Neuronal stem cell (in vitro differentiated cells): ENCODE measurements around the gene RAF1.
A peak's percentile ranks its signal among the peaks of the same experiment; 100 is the strongest.

Experiments used
- DNase-seq: peaks from one replicate; pipeline ENCODE4 v3.0.0-alpha.2; 2013; ENCODE audit warnings: low spot score
- H2AFZ ChIP-seq: one replicate; pipeline ENCODE4 v1.6.1; 2013; ENCODE audit warnings: mild to moderate bottlenecking, low read length, inconsistent platforms
- H2AK5ac ChIP-seq: 2 replicates; pipeline ENCODE4 v1.6.1; 2013; ENCODE audit warnings: low read depth, mild to moderate bottlenecking, inconsistent platforms, low read length, moderate library complexity, mixed read lengths
- H2BK120ac ChIP-seq: 2 replicates; pipeline ENCODE4 v1.6.1; 2013; ENCODE audit warnings: low read depth, mild to moderate bottlenecking, inconsistent platforms, low read length, moderate library complexity, mixed read lengths
- H2BK12ac ChIP-seq: one replicate; pipeline ENCODE4 v1.6.1; 2013; ENCODE audit warnings: low read length, inconsistent platforms
- H2BK15ac ChIP-seq: 2 replicates; pipeline ENCODE4 v1.6.1; 2013; ENCODE audit warnings: mild to moderate bottlenecking, low read length, inconsistent platforms, mixed read lengths
- H2BK5ac ChIP-seq: one replicate; pipeline ENCODE4 v1.6.1; 2013; ENCODE audit warnings: inconsistent platforms, mild to moderate bottlenecking, low read length, moderate library complexity
- H3K14ac ChIP-seq: one replicate; pipeline ENCODE4 v1.6.1; 2013; ENCODE audit warnings: low read length, inconsistent platforms
- H3K18ac ChIP-seq: 2 replicates; pipeline ENCODE4 v1.6.1; 2013; ENCODE audit warnings: low read length, inconsistent platforms
- H3K23ac ChIP-seq: 2 replicates; pipeline ENCODE4 v1.6.1; 2013; ENCODE audit warnings: low read depth, mild to moderate bottlenecking, mixed read lengths, low read length, inconsistent platforms; ENCODE audit not compliant: poor library complexity
- H3K27ac ChIP-seq: replicated peaks from 3 replicates; pipeline ENCODE4 v1.5.1; 2013; ENCODE audit warnings: low read length, inconsistent platforms
- H3K27me3 ChIP-seq, 3 experiments: 2 replicates each; pipeline ENCODE4 v1.6.1; 2013; ENCODE audit warnings: low read length in 3 of 3, mild to moderate bottlenecking in 2 of 3, inconsistent platforms in 1 of 3, low read depth in 1 of 3, mixed read lengths in 1 of 3, moderate library complexity in 1 of 3; ENCODE audit not compliant: control insufficient read depth in 3 of 3, insufficient read depth in 3 of 3
- H3K36me3 ChIP-seq, 2 donors: replicated peaks in 1 of 2; 2 replicates each; pipeline ENCODE4 v1.6.1; 2013; ENCODE audit warnings: low read length in 2 of 2; ENCODE audit not compliant: control insufficient read depth in 2 of 2, insufficient read depth in 2 of 2
- H3K4ac ChIP-seq: 2 replicates; pipeline ENCODE4 v1.6.1; 2013; ENCODE audit warnings: inconsistent platforms, mild to moderate bottlenecking, low read length, moderate library complexity
- H3K4me1 ChIP-seq, 2 donors: 1 replicate in 1 of 2; 2 replicates in 1 of 2; pipeline ENCODE4 v1.6.1; 2013; ENCODE audit warnings: low read length in 2 of 2, low read depth in 1 of 2; ENCODE audit not compliant: control insufficient read depth in 2 of 2, insufficient read depth in 1 of 2
- H3K4me2 ChIP-seq: one replicate; pipeline ENCODE4 v1.6.1; 2013; ENCODE audit warnings: mild to moderate bottlenecking, low read length, inconsistent platforms; ENCODE audit not compliant: insufficient read depth, poor library complexity, severe bottlenecking
- H3K4me3 ChIP-seq, 2 donors: 2 replicates each; pipeline ENCODE4 v1.5.1; 2013; ENCODE audit warnings: low read length in 2 of 2, mild to moderate bottlenecking in 2 of 2, inconsistent platforms in 1 of 2, moderate library complexity in 1 of 2
- H3K79me1 ChIP-seq: one replicate; pipeline ENCODE4 v1.6.1; 2013; ENCODE audit warnings: low read depth, mild to moderate bottlenecking, inconsistent platforms, low read length, moderate library complexity
- H3K9ac ChIP-seq: one replicate; pipeline ENCODE4 v1.6.1; 2013; ENCODE audit warnings: mild to moderate bottlenecking, low read depth, low read length, inconsistent platforms; ENCODE audit not compliant: poor library complexity
- H3K9me3 ChIP-seq, 2 donors: replicated peaks in 1 of 2; 2 replicates each; pipeline versions ENCODE3 to v1.6.1; 2013; ENCODE audit warnings: low read length in 2 of 2, mild to moderate bottlenecking in 2 of 2, inconsistent platforms in 1 of 2, low read depth in 1 of 2, mixed read lengths in 1 of 2, moderate library complexity in 1 of 2; ENCODE audit not compliant: control insufficient read depth in 2 of 2, insufficient read depth in 1 of 2
- H4K8ac ChIP-seq: one replicate; pipeline ENCODE4 v1.6.1; 2013; ENCODE audit warnings: low read depth, mild to moderate bottlenecking, inconsistent platforms, low read length, moderate library complexity
- H4K91ac ChIP-seq: one replicate; pipeline ENCODE4 v1.6.1; 2013; ENCODE audit warnings: low read length, low read depth, mild to moderate bottlenecking, inconsistent platforms; ENCODE audit not compliant: poor library complexity
- WGBS, 2 donors: extraction: QIAGEN DNeasy Blood & Tissue Kit; methylation state at CpG; one replicate each; pipeline ENCODE4 v1.1.7; 2013; ENCODE audit warnings: missing lambda C conversion rate in 2 of 2, mixed read lengths in 1 of 2; ENCODE audit not compliant: insufficient read length in 2 of 2, insufficient replicate concordance in 1 of 2; ENCODE audit errors: extremely low coverage in 2 of 2; 5-methylcytosine and 5-hydroxymethylcytosine counted together

The RAF1 gene

DNA sequence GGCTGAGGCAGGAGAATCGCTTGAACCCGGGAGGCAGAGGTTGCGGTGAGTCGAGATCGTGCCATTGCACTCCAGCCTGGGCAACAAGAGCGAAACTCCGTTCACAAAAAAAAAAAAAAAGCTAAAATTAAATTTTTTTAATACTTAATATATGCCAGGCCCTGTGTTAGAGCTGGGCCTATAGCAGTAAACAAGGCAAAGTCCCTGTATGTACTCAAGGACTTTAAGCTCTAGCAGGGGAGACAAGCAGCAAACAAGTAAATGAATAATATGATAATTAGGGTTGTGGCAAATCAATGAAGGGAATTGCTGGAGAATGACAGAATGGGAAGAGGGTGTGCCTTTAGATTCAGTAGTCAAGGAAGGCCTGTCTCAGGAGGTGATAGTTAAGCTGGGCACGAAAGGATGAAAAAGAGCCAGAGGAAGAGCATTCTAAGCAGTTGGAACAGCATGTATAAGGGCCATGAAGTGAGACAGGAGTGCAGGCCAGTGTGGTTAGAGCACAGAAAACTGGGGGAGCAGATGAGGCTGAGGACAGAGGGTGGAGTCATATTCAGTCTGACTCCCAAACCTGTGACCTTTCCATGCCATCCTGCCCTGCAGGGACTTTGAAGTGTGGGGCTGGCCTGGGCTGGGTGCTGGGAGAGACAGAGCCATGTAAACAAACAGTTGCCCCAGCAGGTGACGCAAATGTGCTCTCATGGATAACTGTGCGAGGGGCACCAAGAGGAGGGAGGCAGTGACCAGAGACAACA is 6.6 kb upstream of the RAF1 start:
- Histone ChIP-seq H2BK12ac (no peak overlapping the region), H2AK5ac (no peak overlapping the region), H4K91ac (no peak overlapping the region), H2BK120ac (no peak overlapping the region), H3K9me3 (peaks cover 2 to 4% of the 10 kb centered on the region in 2 donors), H3K27me3 (no peaks in the 10 kb centered on the region), H4K8ac (no peak overlapping the region), H2AFZ (no peak overlapping the region), H3K4ac (no peak overlapping the region), H3K14ac (no peak overlapping the region), H3K4me2 (no peak overlapping the region), H3K4me3 (no peak overlapping the region), H3K27ac (no peak overlapping the region), H3K4me1 (no peaks in the 10 kb centered on the region), H3K18ac (peak overlapping the region; percentile 66), H3K23ac (peak overlapping the region; percentile 55), H2BK5ac (no peak overlapping the region), H3K79me1 (no peaks in the 10 kb centered on the region), H3K9ac (no peak overlapping the region), H3K36me3 (no peaks in the 10 kb centered on the region), H2BK15ac (no peak overlapping the region)
- WGBS, 2 donors = no CpG with 5 or more reads among the region's 10 CpGs
- no peak for DNase-seq

DNA sequence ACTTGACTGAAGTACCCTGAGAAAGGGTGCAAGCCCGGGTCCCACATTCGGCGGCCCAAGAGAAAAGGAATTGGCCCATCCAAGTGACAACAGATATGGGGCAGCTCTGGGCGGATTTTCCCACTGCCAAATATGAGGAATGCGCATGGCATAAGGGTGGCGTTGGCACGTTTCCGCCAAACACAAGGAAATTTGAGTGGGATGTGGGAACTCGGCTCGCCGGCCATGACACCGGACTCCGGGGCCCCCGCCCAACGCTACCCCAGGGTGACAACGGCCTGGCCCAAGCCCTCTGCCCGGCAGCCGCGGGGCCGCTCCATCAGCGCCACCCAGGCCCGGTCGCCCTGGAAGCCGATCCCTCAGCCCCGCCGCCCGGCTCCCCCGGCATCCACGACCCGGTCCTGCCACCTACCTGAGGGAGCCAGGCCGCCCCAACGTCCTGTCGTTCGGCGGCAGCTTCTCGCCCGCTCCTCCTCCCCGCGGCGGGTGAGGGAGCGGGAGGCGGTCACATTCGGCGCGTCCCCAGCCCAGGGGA is 449 bp downstream of the RAF1 start:
- no peak for DNase-seq
- no peaks in the 10 kb centered on the region for H3K4me1 ChIP-seq
- peak overlapping the region; percentile 100 for H2BK5ac ChIP-seq
- H3K9ac ChIP-seq = peak overlapping the region; percentile 98
- H3K23ac ChIP-seq = peak overlapping the region; percentile 99
- no peak overlapping the region for H4K91ac ChIP-seq
- peak overlapping the region; percentile 100 for H3K4me3 ChIP-seq
- H3K36me3 ChIP-seq = peaks cover 0 to 6% of the 10 kb centered on the region in 2 donors
- WGBS, 2 donors = no CpG with 5 or more reads among the region's 45 CpGs
- H3K79me1 ChIP-seq = peaks cover 5% of the 10 kb centered on the region
- H2BK120ac ChIP-seq = peak overlapping the region; percentile 96
- peak overlapping the region; percentile 99 for H3K4ac ChIP-seq
- H3K4me2 ChIP-seq = peak overlapping the region; percentile 75
- H2AFZ ChIP-seq = peak overlapping the region; percentile 91
- peak overlapping the region; percentile 100 for H2AK5ac ChIP-seq
- H3K9me3 ChIP-seq = no peaks in the 10 kb centered on the region
- no peaks in the 10 kb centered on the region for H3K27me3 ChIP-seq
- H3K14ac ChIP-seq = peak overlapping the region; percentile 99
- peak overlapping the region; percentile 100 for H3K18ac ChIP-seq
- H2BK15ac ChIP-seq = peak overlapping the region; percentile 91
- H4K8ac ChIP-seq = peak overlapping the region; percentile 92
- H2BK12ac ChIP-seq = no peak overlapping the region
- peak overlapping the region; percentile 98 for H3K27ac ChIP-seq

GRCh38 chr3:12662593-12663400 is 1.1 kb downstream of the RAF1 start:
- Histone ChIP-seq H2BK12ac (no peak overlapping the region), H3K27ac (peak overlapping the region; percentile 98), H3K4me3 (peak overlapping the region; percentile 100), H3K9ac (peak overlapping the region; percentile 98), H3K79me1 (peaks cover 5% of the 10 kb centered on the region), H3K9me3 (no peaks in the 10 kb centered on the region), H3K4ac (no peak overlapping the region), H3K27me3 (no peaks in the 10 kb centered on the region), H2BK120ac (no peak overlapping the region), H3K36me3 (peaks cover 0 to 6% of the 10 kb centered on the region in 2 donors), H3K4me1 (no peaks in the 10 kb centered on the region), H2BK15ac (no peak overlapping the region), H4K91ac (no peak overlapping the region), H2AFZ (peak overlapping the region; percentile 91), H3K4me2 (peak overlapping the region; percentile 75), H3K23ac (no peak overlapping the region), H2AK5ac (peak overlapping the region; percentile 100), H3K18ac (peak overlapping the region; percentile 100), H2BK5ac (no peak overlapping the region), H4K8ac (no peak overlapping the region), H3K14ac (no peak overlapping the region)
- DNase-seq = no peak
- no CpG with 5 or more reads among the region's 26 CpGs for WGBS, 2 donors
